GM08714 (cell line): ENCODE results near the gene PDK4.

Experiments
- H3K4me3 ChIP-seq: fragments of 200-500 bp; sonication (Bioruptor generic); 2 replicates; pipeline ENCODE4 v1.5.1; 2014; ENCODE audit warnings: mild to moderate bottlenecking, low read length, inconsistent platforms
- ZNF274 ChIP-seq: IDR thresholded peaks from 2 replicates; pipeline ENCODE4 v1.6.1; 2012; ENCODE audit warnings: mild to moderate bottlenecking, low read depth, low read length

PDK4 gene

GRCh38 chr7:95593343-95593742 lies 3.0 kb downstream of the PDK4 start:
- TF ChIP-seq ZNF274 = no peak
- H3K4me3 ChIP-seq = no peak overlapping the region

DNA sequence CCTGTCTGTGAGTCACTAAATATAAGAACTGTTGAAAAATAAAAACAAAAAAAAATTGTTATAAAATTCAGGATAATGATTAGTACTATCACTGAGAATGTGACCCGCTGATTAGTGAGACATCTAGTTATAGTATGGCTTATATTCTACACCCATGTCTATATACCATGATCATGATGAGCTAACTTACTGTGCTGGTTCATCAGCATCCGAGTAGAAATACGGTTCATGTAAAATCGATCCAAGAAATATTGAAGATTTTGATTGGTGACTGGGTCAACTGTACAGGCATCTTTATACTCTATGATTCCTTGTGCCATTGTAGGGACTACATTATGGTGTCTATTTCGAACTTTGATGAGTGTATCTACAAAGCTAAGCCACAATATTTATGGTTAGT lies 3.7 kb downstream of the PDK4 start:
- TF ChIP-seq ZNF274 = no peak
- H3K4me3 ChIP-seq = no peak overlapping the region

GRCh38 chr7:95590387-95591248 lies 5.7 kb downstream of the PDK4 start:
- H3K4me3 ChIP-seq = no peak overlapping the region
- TF ChIP-seq ZNF274 = no peak

DNA sequence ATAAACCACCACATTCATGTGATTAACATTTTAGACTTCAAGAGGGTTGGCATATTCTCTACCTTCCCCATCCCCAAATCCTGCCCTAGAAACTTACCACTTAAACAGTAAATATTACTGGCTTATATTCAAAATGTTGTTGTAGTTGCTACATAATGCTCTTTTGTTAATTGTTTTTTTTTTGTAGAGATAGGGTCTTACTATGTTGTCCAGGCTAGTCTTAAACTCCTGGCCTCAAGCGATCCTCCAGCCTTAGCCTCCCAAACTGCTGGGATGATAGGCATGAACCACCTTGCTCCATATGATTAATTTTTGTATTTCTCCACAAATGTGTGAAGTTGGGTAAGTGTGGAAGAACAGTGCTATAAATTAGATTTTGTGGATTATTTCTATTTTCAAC lies 6.5 kb downstream of the PDK4 start:
- H3K4me3 ChIP-seq = no peak overlapping the region
- no peak for TF ChIP-seq ZNF274

- no peak for TF ChIP-seq ZNF274
- no peak overlapping the region for H3K4me3 ChIP-seq
Observed at GRCh38 chr7:95589031-95589430, 7.3 kb downstream of the PDK4 start.

DNA sequence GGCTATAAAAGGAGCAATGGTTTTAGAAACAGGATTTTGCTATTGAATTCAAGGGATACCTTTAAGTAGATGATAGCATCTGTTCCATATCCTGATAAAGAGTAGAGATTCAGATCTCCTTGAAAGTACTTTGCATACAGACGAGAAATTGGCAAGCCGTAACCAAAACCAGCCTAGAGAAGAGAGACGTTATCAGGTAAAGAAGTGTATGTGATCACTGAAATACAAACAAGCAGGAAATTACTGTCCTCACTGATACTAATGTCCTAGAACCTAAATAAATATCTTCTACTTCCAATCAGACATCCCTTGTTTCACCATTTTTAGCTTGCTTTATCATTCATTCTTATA lies 9.4 kb downstream of the PDK4 start:
- no peak for TF ChIP-seq ZNF274
- no peak overlapping the region for H3K4me3 ChIP-seq

DNA sequence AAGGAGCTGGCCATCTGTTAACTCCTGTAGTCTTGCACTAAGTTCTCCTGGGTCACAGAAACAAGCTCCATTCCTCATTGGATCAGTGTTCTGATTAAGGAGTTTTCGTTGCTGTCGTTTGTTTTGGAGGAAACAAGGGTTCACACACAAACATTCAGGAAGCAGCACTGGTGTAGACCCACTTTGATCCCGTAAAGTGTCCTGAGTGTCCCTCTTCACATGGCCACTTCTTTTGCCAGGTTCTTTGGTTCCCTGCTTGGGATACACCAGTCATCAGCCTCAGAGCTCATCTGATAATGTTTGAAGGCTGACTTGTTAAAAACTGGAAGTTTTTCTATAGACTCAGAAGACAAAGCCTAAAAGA lies 10.9 kb downstream of the PDK4 start:
- TF ChIP-seq ZNF274 = no peak
- H3K4me3 ChIP-seq = no peak overlapping the region

DNA sequence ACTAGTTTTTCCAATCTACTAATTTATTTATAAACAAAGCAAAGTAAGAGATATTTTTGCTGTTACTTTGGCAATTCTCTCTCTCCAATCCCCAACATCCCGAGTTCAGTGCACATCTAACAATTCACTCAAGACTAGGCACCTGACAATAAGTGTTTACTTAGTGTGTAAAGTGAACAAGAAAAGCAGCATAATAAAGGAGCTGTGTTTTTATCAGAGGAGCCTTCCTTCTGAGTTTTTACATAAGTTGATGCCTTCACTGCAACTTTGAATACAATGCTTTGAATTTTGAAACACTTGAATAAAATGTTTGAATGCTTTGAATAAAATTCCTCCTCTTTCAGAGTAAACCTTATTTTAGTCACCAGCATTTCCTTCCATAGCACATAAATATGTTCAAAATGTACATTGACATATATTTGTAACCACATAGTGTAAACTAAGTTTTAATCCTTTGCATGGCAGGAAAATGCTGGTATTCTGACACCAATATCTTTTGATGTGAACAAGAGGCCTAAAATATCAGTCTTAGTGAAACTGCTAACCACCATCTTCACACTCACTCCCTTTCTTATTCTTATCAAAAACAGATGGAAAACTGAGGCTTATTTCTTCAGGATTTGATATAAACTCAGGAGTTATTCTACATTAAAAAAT lies 11.4 kb downstream of the PDK4 start:
- no peak for TF ChIP-seq ZNF274

DNA sequence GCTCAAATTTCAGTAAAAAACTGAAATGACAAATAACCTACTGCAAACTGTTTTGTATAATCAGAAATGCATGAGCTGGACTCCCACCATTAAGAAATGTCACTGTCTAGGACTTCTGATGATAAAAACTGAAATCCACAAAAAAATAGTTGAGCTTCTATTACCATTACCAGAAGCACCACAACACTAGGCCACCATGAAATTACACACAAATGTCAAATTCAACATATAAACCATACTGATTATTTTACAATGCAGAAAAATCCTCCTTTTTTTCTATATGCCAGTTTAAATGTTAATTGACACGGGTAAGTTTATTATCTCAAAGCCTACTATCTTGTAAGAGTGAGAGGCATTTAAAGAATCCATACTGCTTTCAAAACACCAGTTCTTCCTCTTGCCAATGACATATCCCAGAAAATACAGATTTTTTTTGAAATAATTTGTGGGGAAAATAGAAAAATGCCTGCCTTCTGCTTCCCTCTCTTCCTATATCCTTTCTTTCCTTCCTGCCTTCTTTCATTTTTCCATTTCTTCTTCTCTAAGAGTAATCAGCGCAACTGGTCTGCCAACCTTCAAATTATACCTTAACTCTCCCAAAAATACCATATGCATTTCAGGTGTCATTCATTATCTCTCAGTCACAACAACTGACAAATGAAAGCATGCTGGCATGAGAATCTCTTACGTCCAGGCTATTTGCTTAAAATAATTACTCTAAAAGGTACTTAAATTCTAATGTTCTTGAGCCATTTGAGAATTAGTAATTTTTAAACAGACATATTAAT lies 12.3 kb downstream of the PDK4 start:
- TF ChIP-seq ZNF274 = no peak
- no peak overlapping the region for H3K4me3 ChIP-seq

More for the DNA sequence above, 11.4 kb downstream of the PDK4 start:
- no peak overlapping the region for H3K4me3 ChIP-seq

- TF ChIP-seq ZNF274 = no peak
- no peak overlapping the region for H3K4me3 ChIP-seq
Observed at GRCh38 chr7:95582578-95583293, 13.6 kb downstream of the PDK4 start.

DNA sequence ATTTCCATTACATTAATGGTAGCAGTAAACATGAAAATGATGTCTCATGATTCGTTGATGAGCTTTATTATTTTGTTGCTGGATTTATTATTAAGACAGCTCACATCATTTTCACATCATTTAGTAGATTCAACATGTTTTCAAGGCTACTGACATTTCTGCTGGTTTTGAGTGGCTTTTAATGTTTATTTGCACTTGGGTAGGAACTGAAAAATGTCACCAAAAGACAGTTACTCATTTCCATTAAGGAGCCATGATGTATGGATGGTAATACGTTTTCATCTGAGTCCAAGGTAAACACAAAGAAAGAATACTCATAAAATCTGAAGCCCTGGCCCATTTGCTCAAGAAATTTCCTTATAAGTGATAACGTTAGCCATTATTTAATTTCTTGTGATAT lies 14.8 kb downstream of the PDK4 start:
- TF ChIP-seq ZNF274 = no peak

DNA sequence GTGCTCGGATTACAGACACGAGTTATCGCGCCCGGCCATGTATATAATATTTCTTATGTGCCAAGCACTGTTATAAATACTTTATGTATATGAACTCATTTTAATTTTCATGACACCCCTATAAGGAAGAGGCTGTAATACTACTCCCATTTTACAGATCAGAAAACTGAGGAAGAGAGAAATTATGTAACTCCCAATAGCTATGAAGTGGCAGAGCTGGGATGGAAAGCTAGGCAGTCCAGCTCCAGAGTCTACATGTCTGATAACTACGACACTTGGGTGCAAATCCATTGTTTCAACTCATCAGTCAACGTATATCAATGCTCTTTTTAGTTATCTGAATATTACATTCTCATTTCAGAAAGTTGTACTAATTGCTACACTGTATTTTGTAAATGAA lies 17.0 kb downstream of the PDK4 start:
- TF ChIP-seq ZNF274 = no peak
- H3K4me3 ChIP-seq = no peak overlapping the region

More for the DNA sequence above, 14.8 kb downstream of the PDK4 start:
- no peak overlapping the region for H3K4me3 ChIP-seq

DNA sequence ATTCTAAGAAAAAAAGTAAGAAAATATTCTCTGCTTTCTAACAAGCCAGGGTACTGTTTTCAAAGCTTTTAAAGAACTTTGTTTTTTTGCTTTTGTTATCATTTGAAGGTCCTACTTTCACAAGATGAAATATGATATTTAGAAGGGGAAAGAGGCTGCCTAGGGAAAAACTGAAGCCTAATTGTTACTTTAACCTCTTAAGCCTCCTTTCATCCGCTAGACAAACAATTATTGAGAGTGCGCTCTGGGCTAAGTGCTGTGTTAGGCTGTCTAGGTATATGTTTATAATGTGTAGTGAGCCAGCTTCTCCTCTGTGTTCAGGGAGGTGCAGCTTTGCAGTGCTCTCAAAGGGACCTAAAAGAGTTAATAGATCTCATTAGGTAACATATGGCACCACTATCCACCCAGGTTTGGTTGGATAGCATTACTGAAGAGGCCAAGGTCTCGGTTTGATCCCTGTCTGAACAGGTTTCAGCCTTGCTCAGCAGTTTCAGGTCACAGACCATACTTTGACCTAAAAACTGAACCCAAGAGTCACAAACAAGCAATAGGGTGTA lies 17.9 kb downstream of the PDK4 start:
- TF ChIP-seq ZNF274 = no peak

GRCh38 chr7:95577137-95577536 lies 19.2 kb downstream of the PDK4 start:
- no peak overlapping the region for H3K4me3 ChIP-seq
- no peak for TF ChIP-seq ZNF274

More for the DNA sequence above, 17.9 kb downstream of the PDK4 start:
- no peak overlapping the region for H3K4me3 ChIP-seq

- H3K4me3 ChIP-seq = no peak overlapping the region
- TF ChIP-seq ZNF274 = no peak
Observed at GRCh38 chr7:95569720-95570119, 26.6 kb downstream of the PDK4 start.
